HCT116 (cell line): Measurements from ENCODE around the gene FOXRED1. TPM values are rescaled to one million over a fixed set of nuclear protein-coding genes. Genes with fewer than 3 reads are reported as not detected.

ENCODE experiments used
- ATAC-seq: fragments of 200-7000 bp; cut with Tn5 transposase; 2 replicates; pipeline ENCODE4 v1.9.1; 2020; ENCODE audit warnings: mild to moderate bottlenecking, moderate library complexity
- BruUV-seq: library from RNA; stranded (reverse); fragments of 400-500 nt; replicated peaks from 2 replicates; lab custom pipeline; 2021; lab: Mats Ljungman, UMichigan
- CTCF ChIA-PET: fragments of 300-600 bp; sonication (Branson Sonifier 250); formaldehyde crosslinking; loops from one replicate; lab custom pipeline; 2021; ENCODE audit warnings: antibody characterized with exemption; lab: Charles Lee
- POLR2A ChIA-PET: fragments of 300-600, 350-600 bp; sonication (Branson Sonifier 250); formaldehyde crosslinking; loops from one replicate; lab custom pipeline; 2021; ENCODE audit warnings: antibody characterized with exemption; lab: Charles Lee
- RAD21 ChIA-PET, 2 experiments: fragments of 300-600 bp; sonication (Branson Sonifier 250); formaldehyde crosslinking; loops; one replicate each; lab custom pipeline; 2023; ENCODE audit warnings: low total read pairs in 2 of 2; ENCODE audit not compliant: uncharacterized antibody in 2 of 2, unreplicated experiment in 2 of 2, low non-redundant PET in 1 of 2; lab: Charles Lee
- DNase-seq: peaks from one replicate; pipeline ENCODE4 v3.0.0-alpha.2; 2010; ENCODE audit warnings: low read depth, low spot score
- H2AFZ ChIP-seq: fragments of 200-600 bp; shearing (Covaris generic), sonication (generic); 2 replicates; pipeline ENCODE4 v1.6.1; 2017; ENCODE audit warnings: low read depth, mixed run types, mixed read lengths, antibody characterized with exemption, low read length; ENCODE audit not compliant: poor library complexity, severe bottlenecking
- H3K27ac ChIP-seq: 2 replicates; pipeline ENCODE4 v1.5.1; 2012; ENCODE audit warnings: low read depth, low read length
- H3K27me3 ChIP-seq: fragments of 200-600 bp; sonication (generic); 2 replicates; pipeline ENCODE4 v1.6.1; 2016; ENCODE audit warnings: mixed run types, low read length, mixed read lengths; ENCODE audit not compliant: insufficient read depth
- H3K36me3 ChIP-seq, 2 experiments: fragments of 200-500 bp in 1 of 2; fragments of 200-600 bp in 1 of 2; sonication (Bioruptor generic) in 1 of 2; sonication (generic) in 1 of 2; 2 replicates each; pipeline versions ENCODE4 v1.5.1 to v1.6.1; 2014 to 2016; ENCODE audit warnings: low read length in 2 of 2, inconsistent platforms in 1 of 2, mixed read lengths in 1 of 2, mixed run types in 1 of 2; ENCODE audit not compliant: insufficient read depth in 2 of 2, control insufficient read depth in 1 of 2
- H3K4me1 ChIP-seq, 2 experiments: fragments of 200-600 bp in 1 of 2; sonication (generic) in 1 of 2; 2 replicates each; pipeline versions ENCODE4 v1.5.1 to v1.6.1; 2012 to 2017; ENCODE audit warnings: low read length in 2 of 2, inconsistent platforms in 1 of 2, mild to moderate bottlenecking in 1 of 2, mixed read lengths in 1 of 2, mixed run types in 1 of 2, moderate library complexity in 1 of 2; ENCODE audit not compliant: insufficient read depth in 2 of 2, control insufficient read depth in 1 of 2
- H3K4me2 ChIP-seq: fragments of 200-600 bp; sonication (generic); 2 replicates; pipeline ENCODE4 v1.6.1; 2017; ENCODE audit warnings: mixed run types, low read length, mixed read lengths
- H3K4me3 ChIP-seq, 2 experiments: fragments of 200-600 bp in 1 of 2; sonication (generic) in 1 of 2; replicated peaks in 1 of 2; 2 replicates each; pipeline ENCODE4 v1.5.1; 2011 to 2016; ENCODE audit warnings: low read length in 2 of 2, control low read depth in 1 of 2, low read depth in 1 of 2, mild to moderate bottlenecking in 1 of 2, mixed read lengths in 1 of 2, mixed run types in 1 of 2
- H3K79me2 ChIP-seq: fragments of 200-600 bp; sonication (generic); 2 replicates; pipeline ENCODE4 v1.6.1; 2017; ENCODE audit warnings: mild to moderate bottlenecking, mixed run types, low read length, moderate library complexity, mixed read lengths; ENCODE audit not compliant: insufficient read depth
- H3K9ac ChIP-seq: fragments of 200-600 bp; sonication (generic); 2 replicates; pipeline ENCODE4 v1.6.1; 2016; ENCODE audit warnings: low read length, mixed read lengths
- H3K9me2 ChIP-seq: fragments of 200-600 bp; sonication (generic), shearing (Covaris generic); 2 replicates; pipeline ENCODE4 v1.6.1; 2017; ENCODE audit warnings: mixed run types, mild to moderate bottlenecking, moderate library complexity; ENCODE audit not compliant: insufficient read depth
- H3K9me3 ChIP-seq, 2 experiments: fragments of 200-500 bp in 1 of 2; fragments of 200-600 bp in 1 of 2; sonication (Bioruptor generic) in 1 of 2; sonication (generic) in 1 of 2; 2 replicates each; pipeline ENCODE4 v1.6.1; 2014 to 2017; ENCODE audit warnings: low read length in 2 of 2, mixed read lengths in 2 of 2, inconsistent platforms in 1 of 2, low read depth in 1 of 2, mild to moderate bottlenecking in 1 of 2, mixed run types in 1 of 2, moderate library complexity in 1 of 2; ENCODE audit not compliant: control insufficient read depth in 1 of 2, insufficient read depth in 1 of 2
- H4K20me1 ChIP-seq: fragments of 200-600 bp; sonication (generic), shearing (Covaris generic); 2 replicates; pipeline ENCODE4 v1.6.1; 2017; ENCODE audit warnings: mixed run types, mild to moderate bottlenecking, moderate library complexity; ENCODE audit not compliant: insufficient read depth
- CBX3 ChIP-seq: IDR thresholded peaks from 2 replicates; pipeline ENCODE4 v1.6.1; 2012; ENCODE audit warnings: low read depth
- CEBPB ChIP-seq: IDR thresholded peaks from 2 replicates; pipeline ENCODE4 v1.6.1; 2012; ENCODE audit warnings: low read depth
- EGR1 ChIP-seq: IDR thresholded peaks from 2 replicates; pipeline ENCODE4 v1.6.1; 2012; ENCODE audit warnings: low read depth
- ELF1 ChIP-seq: IDR thresholded peaks from 2 replicates; pipeline ENCODE4 v1.6.1; 2012; ENCODE audit warnings: low read depth, borderline replicate concordance
- EZH2 ChIP-seq: fragments of 200-600 bp; sonication (generic); IDR thresholded peaks from 2 replicates; pipeline ENCODE4 v1.6.1; 2017; ENCODE audit warnings: antibody characterized with exemption, mixed run types
- EZH2phosphoT487 ChIP-seq: fragments of 200-600 bp; IDR thresholded peaks from 2 replicates; pipeline ENCODE4 v1.6.1; 2018; ENCODE audit warnings: antibody characterized with exemption, borderline replicate concordance
- FOSL1 ChIP-seq: IDR thresholded peaks from 2 replicates; pipeline ENCODE4 v1.6.1; 2012; ENCODE audit warnings: low read depth
- JUND ChIP-seq: IDR thresholded peaks from 2 replicates; pipeline ENCODE4 v1.6.1; 2012
- SRF ChIP-seq: IDR thresholded peaks from 2 replicates; pipeline ENCODE4 v1.6.1; 2012; ENCODE audit warnings: low read depth
- TCF7L2 ChIP-seq: IDR thresholded peaks from 2 replicates; pipeline ENCODE4 v1.7.0; 2011; ENCODE audit warnings: borderline replicate concordance, inconsistent platforms; ENCODE audit not compliant: insufficient read depth, insufficient read length; ENCODE audit errors: extremely low read depth
- YY1 ChIP-seq: IDR thresholded peaks from 2 replicates; pipeline ENCODE4 v1.6.1; 2011; ENCODE audit warnings: low read length, low read depth, moderate library complexity, mild to moderate bottlenecking; ENCODE audit not compliant: insufficient replicate concordance; ENCODE audit errors: extremely low read depth
- ZFX ChIP-seq: fragments of 450-650 bp; IDR thresholded peaks from 2 replicates; pipeline ENCODE4 v1.6.1; 2017
- intact Hi-C: fragments of 100-400 bp; cut with micrococcal nuclease; formaldehyde crosslinking; loops from 2 replicates; pipeline ENCODE4 v1.10.0; 2022
- total RNA-seq: library from RNA; stranded (reverse); gene quantifications from one replicate; pipeline ENCODE4 v1.2.1, GENCODE V29; 2021; ENCODE audit not compliant: unreplicated experiment
- TF ChIP-seq, protein P1 (sequence below): IDR thresholded peaks from 2 replicates; pipeline ENCODE4 v1.6.1; 2011; ENCODE audit warnings: mild to moderate bottlenecking, low read length, moderate library complexity; ENCODE audit not compliant: insufficient replicate concordance; ENCODE audit errors: extremely low read depth
- TF ChIP-seq, protein P2 (sequence below): IDR thresholded peaks from 2 replicates; pipeline ENCODE4 v1.6.1; 2012

FOXRED1 gene
- total RNA-seq, 1 experiment from 2014 or later, result 41.3 TPM

- RAD21 ChIA-PET, result no interaction called here
- intact Hi-C loops, result no loop called here
- no peak for TF ChIP-seq ZFX
- no peak for TF ChIP-seq EZH2phosphoT487
- no peak for TF ChIP-seq EGR1
- TF ChIP-seq ELF1, result no peak
- TF ChIP-seq, protein P1, sequence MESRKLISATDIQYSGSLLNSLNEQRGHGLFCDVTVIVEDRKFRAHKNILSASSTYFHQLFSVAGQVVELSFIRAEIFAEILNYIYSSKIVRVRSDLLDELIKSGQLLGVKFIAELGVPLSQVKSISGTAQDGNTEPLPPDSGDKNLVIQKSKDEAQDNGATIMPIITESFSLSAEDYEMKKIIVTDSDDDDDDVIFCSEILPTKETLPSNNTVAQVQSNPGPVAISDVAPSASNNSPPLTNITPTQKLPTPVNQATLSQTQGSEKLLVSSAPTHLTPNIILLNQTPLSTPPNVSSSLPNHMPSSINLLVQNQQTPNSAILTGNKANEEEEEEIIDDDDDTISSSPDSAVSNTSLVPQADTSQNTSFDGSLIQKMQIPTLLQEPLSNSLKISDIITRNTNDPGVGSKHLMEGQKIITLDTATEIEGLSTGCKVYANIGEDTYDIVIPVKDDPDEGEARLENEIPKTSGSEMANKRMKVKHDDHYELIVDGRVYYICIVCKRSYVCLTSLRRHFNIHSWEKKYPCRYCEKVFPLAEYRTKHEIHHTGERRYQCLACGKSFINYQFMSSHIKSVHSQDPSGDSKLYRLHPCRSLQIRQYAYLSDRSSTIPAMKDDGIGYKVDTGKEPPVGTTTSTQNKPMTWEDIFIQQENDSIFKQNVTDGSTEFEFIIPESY, result no peak
- no peak for TF ChIP-seq CEBPB
- TF ChIP-seq TCF7L2, result no peak
- no peak for TF ChIP-seq CBX3
- TF ChIP-seq YY1, result no peak
- no peak for TF ChIP-seq EZH2
- no peak for TF ChIP-seq FOSL1
- no peak for TF ChIP-seq SRF
- no peak for TF ChIP-seq JUND
- TF ChIP-seq, protein P2, sequence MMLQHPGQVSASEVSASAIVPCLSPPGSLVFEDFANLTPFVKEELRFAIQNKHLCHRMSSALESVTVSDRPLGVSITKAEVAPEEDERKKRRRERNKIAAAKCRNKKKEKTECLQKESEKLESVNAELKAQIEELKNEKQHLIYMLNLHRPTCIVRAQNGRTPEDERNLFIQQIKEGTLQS, result no peak
- H3K4me2 ChIP-seq, result no peak overlapping the region
- H3K9me3 ChIP-seq, result no peaks in the 10 kb centered on the region
- H4K20me1 ChIP-seq, result no peaks in the 10 kb centered on the region
- no peaks in the 10 kb centered on the region for H3K27me3 ChIP-seq
- peaks cover 3 to 18% of the 10 kb centered on the region in 2 experiments; a peak in 3 of 4 replicates for H3K4me1 ChIP-seq
- 0 out of 2 replicates have a peak, but pooled peaks cover 6% of the 10 kb centered on the region for H3K79me2 ChIP-seq
- H3K4me3 ChIP-seq, result no peak overlapping the region
- no peaks in the 10 kb centered on the region for H3K9me2 ChIP-seq
- H3K9ac ChIP-seq, result no peak overlapping the region
- no peak for DNase-seq
- POLR2A ChIA-PET, result no interaction called here
- no peak overlapping the region for H2AFZ ChIP-seq
- H3K36me3 ChIP-seq, result peaks cover 2 to 7% of the 10 kb centered on the region in 2 experiments; a peak in 2 of 4 replicates
- BruUV-seq, result no TSS peak
- CTCF ChIA-PET, result no interaction called here
- H3K27ac ChIP-seq, result no peak overlapping the region
- no peak for ATAC-seq
Measured at GRCh38 chr11:126279191-126279590, 10.2 kb downstream of the FOXRED1 start.
